NCI-H69 (cell line): ENCODE data around the gene SCLY.

ENCODE experiments used
- DNase-seq: peaks from one replicate; lab custom pipeline; 2025; lab: John Stamatoyannopoulos, UW

SCLY gene

GRCh38 chr2:238075397-238075796 is 14.6 kb downstream of the SCLY start:
- no peak for DNase-seq

- peak; percentile 60 for DNase-seq
Observed at GRCh38 chr2:238077292-238077691, 16.5 kb downstream of the SCLY start.

GRCh38 chr2:238079874-238080327 is 19.1 kb downstream of the SCLY start:
- DNase-seq, result no peak

GRCh38 chr2:238080518-238080917 is 19.7 kb downstream of the SCLY start:
- no peak for DNase-seq

- DNase-seq, result peak; percentile 7
Observed at GRCh38 chr2:238081150-238081549, 20.3 kb downstream of the SCLY start.

- DNase-seq, result no peak
Observed at GRCh38 chr2:238081561-238081960, 20.8 kb downstream of the SCLY start.

GRCh38 chr2:238082151-238082550 is 21.4 kb downstream of the SCLY start:
- DNase-seq, result no peak

GRCh38 chr2:238082827-238083226 is 22.0 kb downstream of the SCLY start:
- no peak for DNase-seq

- no peak for DNase-seq
Observed at GRCh38 chr2:238083919-238084318, 23.1 kb downstream of the SCLY start.

GRCh38 chr2:238084761-238085160 is 24.0 kb downstream of the SCLY start:
- no peak for DNase-seq

GRCh38 chr2:238085899-238086298 is 25.1 kb downstream of the SCLY start:
- DNase-seq, result no peak

- DNase-seq, result no peak
Observed at GRCh38 chr2:238087211-238087610, 26.4 kb downstream of the SCLY start.

GRCh38 chr2:238090887-238091286 is 30.1 kb downstream of the SCLY start:
- no peak for DNase-seq

GRCh38 chr2:238091436-238092060 is 30.7 kb downstream of the SCLY start:
- DNase-seq, result no peak

GRCh38 chr2:238092486-238093035 is 31.8 kb downstream of the SCLY start:
- DNase-seq, result no peak

GRCh38 chr2:238093181-238094140 is 32.7 kb downstream of the SCLY start:
- no peak for DNase-seq

GRCh38 chr2:238094438-238095022 is 33.7 kb downstream of the SCLY start:
- no peak for DNase-seq

- no peak for DNase-seq
Observed at GRCh38 chr2:238095143-238095542, 34.3 kb downstream of the SCLY start.

GRCh38 chr2:238096311-238097011 is 35.7 kb downstream of the SCLY start:
- DNase-seq, result peak; percentile 86

- DNase-seq, result no peak
Observed at GRCh38 chr2:238097201-238097987, 36.6 kb downstream of the SCLY start.
